ENCODE data around the gene PPP2R5C.

Gene PPP2R5C

DNA sequence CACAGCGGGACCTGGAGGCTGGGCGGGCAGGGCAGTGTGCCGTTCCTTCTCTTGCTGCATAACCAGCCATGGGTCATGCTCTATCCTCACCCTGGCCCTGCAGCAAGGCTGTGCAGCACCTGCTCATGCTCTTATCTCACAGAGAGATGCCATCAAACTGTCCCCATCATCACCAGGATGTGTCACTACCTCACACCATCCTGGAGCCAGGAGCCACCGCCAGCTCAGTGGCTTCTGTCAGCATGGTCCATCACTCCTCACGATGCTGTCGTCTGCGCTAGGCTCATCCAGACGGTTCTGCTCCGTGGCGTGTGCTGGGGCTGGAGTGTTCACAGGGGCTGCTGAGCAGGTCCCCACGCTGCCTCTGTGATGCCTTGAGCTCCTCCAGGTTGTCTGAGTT, 125.7 kb downstream of the PPP2R5C start:
- DNase-seq (ENCODE audit: low read depth), result no peak

- no peak for DNase-seq (ENCODE audit: low read depth)
Observed at GRCh38 chr14:101888182-101888581, 126.7 kb downstream of the PPP2R5C start.

DNA sequence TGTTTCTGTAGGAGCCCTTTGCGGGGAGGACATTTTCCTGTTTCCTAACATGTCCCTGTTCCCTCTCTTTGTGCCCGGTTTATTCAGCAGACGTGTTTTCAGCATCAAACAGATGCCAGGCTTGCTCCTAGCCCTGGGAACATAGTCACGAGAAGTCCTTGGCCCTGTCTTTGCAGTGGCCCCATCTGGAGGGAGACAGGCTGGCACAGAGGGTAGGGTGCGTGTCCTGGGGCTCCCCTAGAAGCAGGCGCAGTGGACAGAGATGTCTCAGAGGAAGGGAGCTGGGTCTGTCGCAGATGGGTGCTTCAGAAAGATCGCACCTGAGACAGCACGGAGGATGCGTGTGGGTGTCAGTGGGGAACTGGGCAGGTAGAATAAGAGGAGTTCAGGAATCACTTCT, 127.9 kb downstream of the PPP2R5C start:
- DNase-seq (ENCODE audit: low read depth), result no peak

DNA sequence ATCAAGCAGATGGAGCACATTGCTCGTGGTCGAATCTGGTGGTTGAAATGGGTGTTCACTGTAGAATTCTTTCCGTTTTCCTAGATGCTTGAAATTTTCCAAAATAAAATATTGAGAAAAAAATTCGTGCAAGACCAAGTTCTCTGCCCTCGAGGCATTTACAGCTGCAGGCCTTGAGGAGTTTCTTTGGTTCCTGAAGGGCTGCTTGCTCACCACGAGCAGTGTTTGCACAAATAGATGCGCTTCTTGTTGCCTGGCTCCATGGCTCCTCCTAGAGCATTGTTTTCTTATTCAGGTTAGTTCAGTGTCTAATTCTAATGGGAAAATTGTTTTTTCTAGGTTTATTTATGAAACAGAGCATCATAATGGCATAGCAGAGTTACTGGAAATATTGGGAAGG, 128.4 kb downstream of the PPP2R5C start:
- no peak for DNase-seq (ENCODE audit: low read depth)

- DNase-seq (ENCODE audit: low read depth), result no peak
Observed at GRCh38 chr14:101891471-101891870, 130.0 kb downstream of the PPP2R5C start.

DNA sequence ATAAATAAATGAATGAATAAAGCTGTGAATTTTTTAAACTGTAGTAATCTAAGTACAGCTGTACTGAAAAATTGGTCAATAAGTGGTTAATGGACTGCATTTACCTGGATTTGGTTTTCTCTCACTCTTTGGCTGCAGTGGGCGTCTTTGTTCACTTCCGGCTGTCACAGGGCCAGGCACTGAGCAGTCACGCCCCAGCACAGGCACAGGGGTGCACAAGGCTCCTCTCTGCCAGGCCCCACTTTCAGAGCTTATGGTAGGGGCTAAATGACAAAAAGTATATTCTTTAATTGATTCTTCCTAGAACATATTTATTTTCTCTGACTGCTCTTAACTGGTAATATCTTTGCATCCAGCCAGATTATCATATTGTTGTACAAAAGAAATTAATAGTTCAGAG, 132.2 kb downstream of the PPP2R5C start:
- no peak for DNase-seq (ENCODE audit: low read depth)

GRCh38 chr14:101894365-101895081, 133.0 kb downstream of the PPP2R5C start:
- DNase-seq (ENCODE audit: low read depth), result no peak

DNA sequence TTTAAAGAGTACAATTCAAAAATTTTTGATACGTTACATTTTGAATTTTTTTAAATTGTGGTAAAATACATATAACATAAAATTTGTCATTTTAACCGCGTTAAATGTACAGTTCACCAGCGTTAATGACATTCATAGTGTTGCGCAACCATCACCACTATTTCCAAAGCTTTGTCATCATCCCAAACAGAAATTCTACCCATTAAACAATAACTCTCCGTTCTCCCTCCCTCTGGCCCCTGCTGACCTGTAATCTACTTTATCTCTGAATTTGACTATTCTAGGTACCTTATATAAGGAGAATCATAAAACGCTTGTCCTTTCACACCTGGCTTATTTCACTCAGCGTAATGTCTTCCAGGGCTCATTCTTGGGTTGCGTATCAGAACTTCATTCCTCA, 133.7 kb downstream of the PPP2R5C start:
- DNase-seq (ENCODE audit: low read depth), result no peak

DNA sequence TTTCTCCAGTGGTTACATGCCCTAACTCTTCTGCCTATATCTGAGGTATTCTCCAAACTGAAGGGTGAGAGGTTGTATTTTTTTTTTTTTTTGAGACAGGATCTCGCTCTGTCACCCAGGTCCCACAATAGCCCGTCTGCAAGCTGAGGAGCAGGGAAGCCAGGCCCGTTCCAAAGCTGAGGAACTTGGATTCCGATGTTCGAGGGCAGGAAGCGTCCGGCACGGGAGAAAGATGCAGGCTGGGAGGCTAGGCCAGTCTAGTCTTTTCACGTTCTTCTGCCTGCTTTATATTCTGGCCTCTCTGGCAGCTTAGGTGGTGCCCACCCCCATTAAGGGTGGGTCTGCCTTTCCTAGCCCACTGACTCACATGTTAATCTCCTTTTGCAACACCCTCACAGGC, 135.8 kb downstream of the PPP2R5C start:
- no peak for DNase-seq (ENCODE audit: low read depth)

- DNase-seq (ENCODE audit: low read depth), result no peak
Observed at GRCh38 chr14:101898416-101898815, 136.9 kb downstream of the PPP2R5C start.

DNA sequence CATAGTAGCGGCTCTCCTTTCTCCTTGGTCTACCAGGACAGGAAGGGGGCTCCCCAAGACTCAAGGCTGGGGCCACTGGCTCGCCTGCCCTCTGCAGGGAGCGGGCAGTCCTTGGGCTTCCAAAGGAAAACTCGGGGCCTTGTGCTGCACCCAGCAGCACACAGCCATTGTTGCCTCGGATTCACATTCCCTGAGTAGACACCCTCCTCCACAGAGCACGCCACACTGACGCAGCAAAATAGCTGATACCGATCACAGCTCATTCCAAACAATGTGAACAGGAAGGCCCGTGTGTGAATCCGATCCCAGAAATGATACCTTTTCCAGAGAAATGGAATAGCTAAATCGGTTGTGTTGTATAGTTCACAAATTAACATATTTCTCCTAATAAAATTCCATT, 137.8 kb downstream of the PPP2R5C start:
- DNase-seq (ENCODE audit: low read depth), result no peak

GRCh38 chr14:101900253-101900652, 138.7 kb downstream of the PPP2R5C start:
- DNase-seq (ENCODE audit: low read depth), result no peak

DNA sequence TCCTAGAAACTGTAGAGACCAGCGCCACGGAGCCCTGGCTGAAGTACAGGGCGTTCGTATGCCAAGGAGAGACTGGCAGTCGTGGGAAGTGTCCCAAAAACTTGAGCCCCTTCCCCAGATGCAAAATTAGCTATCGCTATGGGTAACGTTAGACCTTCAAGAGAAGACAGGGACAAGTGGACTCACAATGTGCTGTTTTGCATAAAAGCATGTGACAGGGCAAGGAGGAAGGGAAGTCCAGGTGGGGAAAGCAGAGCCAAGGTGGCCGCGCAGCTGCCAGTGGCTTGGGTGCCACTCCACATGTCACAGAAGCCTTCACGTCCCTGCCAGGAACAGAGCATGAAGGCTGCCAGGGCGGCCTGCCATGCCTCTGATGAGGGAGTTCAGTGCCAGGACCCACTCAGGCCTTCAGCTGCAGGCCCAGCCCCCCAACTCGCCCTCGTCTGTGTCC, 141.6 kb downstream of the PPP2R5C start:
- DNase-seq (ENCODE audit: low read depth), result no peak

GRCh38 chr14:101905614-101906013, 144.1 kb downstream of the PPP2R5C start:
- no peak for DNase-seq (ENCODE audit: low read depth)

DNA sequence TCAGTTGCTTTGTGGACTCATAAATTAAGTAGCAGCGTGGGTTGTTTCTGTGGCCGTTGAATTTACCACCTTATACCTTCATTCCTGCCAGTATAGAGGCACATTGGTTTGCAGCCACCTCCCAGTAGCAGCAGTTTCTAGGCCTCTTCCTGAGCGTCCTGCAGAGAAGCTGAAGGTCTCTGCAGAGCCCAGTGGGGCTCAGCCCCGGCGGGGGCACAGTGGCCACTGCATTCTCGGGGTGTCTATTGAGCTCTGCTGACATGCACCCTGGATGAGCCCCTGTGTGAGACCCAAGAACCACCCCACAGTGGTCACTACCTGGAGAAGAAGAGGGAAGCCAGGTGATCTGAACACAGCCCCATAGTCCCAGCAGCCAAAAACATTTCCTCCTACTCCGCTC, 145.1 kb downstream of the PPP2R5C start:
- DNase-seq (ENCODE audit: low read depth), result no peak

DNA sequence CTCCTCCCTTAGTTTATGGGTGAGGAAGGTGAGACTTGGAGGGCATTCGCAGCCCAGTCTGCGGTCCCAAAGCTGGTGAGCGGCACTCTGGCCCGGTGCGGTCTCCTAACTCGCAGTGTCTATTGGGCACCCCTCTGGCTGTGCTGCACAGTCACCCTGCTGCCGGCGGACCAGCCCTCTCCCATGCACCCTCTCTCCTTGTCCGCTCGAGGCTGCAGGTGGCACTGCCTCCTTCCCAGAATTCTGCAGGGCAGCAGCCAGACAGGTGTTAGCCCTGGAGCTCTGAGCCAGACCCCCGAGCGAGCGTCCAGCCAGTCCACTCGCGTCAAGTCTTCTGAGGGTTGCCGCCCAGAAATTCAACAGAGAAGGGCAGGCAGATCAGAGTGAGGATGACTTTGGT, 146.1 kb downstream of the PPP2R5C start:
- no peak for DNase-seq (ENCODE audit: low read depth)

DNA sequence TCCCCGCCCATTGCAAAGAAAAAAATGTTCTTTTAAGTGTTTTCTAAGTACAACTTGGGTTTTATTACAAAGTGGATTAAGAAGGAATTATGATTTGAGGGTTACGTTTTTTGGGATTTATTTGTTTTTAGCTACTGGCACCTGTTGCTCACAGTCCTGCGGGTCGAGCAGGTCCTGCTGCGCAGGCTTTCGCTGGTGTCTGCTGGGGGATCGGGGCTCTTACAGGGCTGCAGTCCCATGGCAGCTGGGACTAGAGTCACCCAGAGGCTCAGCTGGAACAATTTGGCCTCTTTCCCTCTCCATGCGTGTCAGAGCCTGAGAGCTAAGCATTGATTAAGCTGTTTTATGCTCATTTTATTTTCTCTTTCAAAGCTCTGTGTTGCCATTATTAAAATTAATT, 147.3 kb downstream of the PPP2R5C start:
- no peak for DNase-seq (ENCODE audit: low read depth)

DNA sequence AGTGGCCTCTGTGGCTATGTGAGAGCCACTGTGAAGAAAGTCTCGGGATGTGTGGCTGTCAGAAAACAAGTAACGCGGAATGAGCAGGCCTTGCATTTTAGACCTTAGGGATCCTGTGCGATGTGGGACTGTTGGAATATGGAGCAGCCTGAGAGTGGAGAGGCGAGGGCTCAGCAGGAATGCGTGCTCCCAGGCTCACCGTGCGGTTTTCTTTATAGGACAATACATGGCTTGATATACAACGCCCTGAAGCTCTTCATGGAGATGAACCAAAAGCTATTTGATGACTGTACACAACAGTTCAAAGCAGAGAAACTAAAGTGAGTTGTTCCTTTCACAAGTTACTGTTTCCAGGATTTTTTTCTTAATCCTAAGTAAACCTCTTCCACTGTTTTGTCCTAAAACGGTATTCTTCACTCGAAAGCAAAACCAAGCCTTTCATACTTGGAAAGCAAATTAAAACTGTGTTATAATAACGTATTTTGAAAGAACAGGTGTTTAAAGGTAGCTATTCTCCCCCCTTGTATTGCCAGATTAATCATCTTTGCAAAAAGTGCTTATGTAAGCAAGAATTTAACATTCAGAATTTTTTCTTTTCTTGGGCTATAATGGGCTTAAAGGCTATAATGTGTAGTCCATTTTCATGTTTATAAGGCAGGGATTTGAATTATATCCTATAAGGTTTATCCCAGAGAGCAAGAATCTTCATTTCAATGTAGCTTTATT, 148.0 kb downstream of the PPP2R5C start:
- DNase-seq (ENCODE audit: low read depth), result no peak

GRCh38 chr14:101912841-101913240, 151.3 kb downstream of the PPP2R5C start:
- no peak for DNase-seq (ENCODE audit: low read depth)

GRCh38 chr14:101914083-101914482, 152.6 kb downstream of the PPP2R5C start:
- DNase-seq (ENCODE audit: low read depth), result no peak

DNA sequence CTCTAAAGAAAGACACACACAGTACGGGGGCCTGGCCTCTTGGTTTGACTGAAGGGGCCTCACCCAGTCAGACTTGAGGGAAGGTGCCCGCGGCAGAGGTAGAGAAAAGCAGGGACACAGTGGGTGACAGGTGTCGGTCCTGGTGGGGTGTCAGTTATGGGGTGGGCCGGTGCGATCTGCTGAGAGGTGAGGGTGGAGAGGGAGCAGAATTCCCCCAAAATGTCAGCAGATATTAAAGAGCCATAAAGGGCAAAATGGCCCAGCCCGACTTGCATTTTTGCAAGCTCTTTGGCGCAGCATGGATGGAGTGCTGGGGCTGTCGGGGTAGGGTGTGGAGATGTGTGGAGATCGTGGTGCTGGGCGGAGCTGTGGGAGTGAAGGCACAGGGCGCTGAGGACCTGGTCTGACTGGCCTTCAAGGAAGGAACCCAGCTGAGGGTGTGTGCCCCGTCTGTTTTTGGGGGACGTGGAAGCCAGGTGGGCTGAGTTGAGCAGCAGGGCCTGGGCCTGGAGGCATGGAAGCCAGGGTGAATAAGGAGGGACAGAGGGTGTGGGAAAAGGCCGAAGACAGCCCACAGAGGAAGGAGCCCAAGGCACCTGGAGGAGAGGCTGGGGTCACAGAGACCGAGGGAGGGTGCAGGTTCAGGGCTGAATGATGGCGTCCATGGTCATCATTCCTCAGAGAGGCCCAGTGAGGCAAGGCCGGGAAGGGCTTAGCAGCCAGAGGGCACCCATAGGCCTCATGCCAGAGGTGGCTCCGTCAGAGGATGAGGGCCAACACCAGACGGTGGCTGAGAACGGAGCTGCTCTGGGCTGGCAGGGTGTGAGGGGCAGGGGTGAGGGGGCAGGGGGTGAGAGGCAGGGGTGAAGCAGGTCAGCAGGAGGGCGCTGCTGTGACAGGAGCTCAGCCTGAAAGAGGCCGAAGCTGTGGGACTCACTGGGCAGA, 154.6 kb downstream of the PPP2R5C start:
- no peak for DNase-seq (ENCODE audit: low read depth)

DNA sequence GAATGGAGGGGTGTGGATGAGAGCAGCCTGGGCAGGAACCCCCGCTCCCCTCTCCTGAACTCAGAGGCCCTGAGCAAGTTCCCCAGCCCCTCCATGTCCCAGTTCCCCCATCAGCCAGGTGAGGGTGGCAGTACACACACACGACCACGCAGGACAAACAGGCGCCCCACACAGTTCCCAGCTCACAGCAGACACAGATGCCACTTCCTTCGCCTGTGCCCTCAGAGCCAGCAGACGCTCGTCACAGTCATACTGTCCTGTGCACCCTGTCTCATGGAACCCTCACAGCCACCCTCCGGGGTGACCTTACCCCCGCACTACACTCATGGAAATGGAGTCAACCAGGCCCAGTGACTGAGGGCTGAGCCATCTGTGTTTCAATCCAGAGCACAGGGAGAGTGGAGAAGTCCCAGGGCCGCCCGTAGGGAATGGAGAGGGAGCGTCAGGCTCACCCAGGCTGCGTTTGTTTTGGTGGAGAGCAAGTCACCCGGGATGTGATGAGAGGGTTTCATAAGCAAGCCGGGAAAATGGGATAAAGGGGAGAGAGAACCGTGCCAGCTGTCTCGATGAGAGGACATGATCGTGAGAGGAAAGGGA, 155.4 kb downstream of the PPP2R5C start:
- DNase-seq (ENCODE audit: low read depth), result no peak

Data from stimulated activated CD4-positive, alpha-beta T cell treated with anti-CD3 and anti-CD28 coated beads, Interleukin-2, amount 100 ng/mL, for 4 hours (primary cell).